Adrenal gland (tissue), 12 donors: ENCODE measurements around the gene MPC1. TPM values are rescaled to one million over a fixed set of nuclear protein-coding genes. Genes with fewer than 3 reads are reported as not detected.

Experiments used
- DNase-seq, 7 donors: peaks; one replicate each; pipeline ENCODE4 v3.0.0-alpha.2; 2019 to 2020
- H3K27ac ChIP-seq, 5 donors: fragments of 200-600 bp; sonication (generic) in 4 of 5; 1 replicate in 3 of 5; 2 replicates in 2 of 5; pipeline versions ENCODE4 v1.5.1 to v1.8.0; 2016 to 2020; ENCODE audit warnings: mild to moderate bottlenecking in 1 of 5
- H3K27me3 ChIP-seq: fragments of 200-600 bp; 2 replicates; pipeline ENCODE4 v1.8.0; 2021
- H3K36me3 ChIP-seq, 2 donors: fragments of 200-600 bp; replicated peaks in 1 of 2; 1 replicate in 1 of 2; 2 replicates in 1 of 2; pipeline versions ENCODE4 v1.5.1 to v1.8.0; 2018 to 2022
- H3K4me1 ChIP-seq, 2 donors: fragments of 200-600 bp; replicated peaks in 1 of 2; 1 replicate in 1 of 2; 2 replicates in 1 of 2; pipeline versions ENCODE4 v1.5.1 to v1.8.0; 2018 to 2021
- H3K4me3 ChIP-seq, 4 donors: fragments of 200-600 bp; sonication (generic) in 3 of 4; one replicate each; pipeline ENCODE4 v1.5.1; 2016 to 2018
- H3K9me3 ChIP-seq, 3 donors: fragments of 200-600 bp; sonication (generic) in 1 of 3; replicated peaks in 1 of 3; 1 replicate in 2 of 3; 2 replicates in 1 of 3; pipeline versions ENCODE4 v1.5.1 to v1.8.0; 2016 to 2021
- POLR2A ChIP-seq, 2 donors: fragments of 450-650 bp; IDR thresholded peaks; one replicate each; pipeline ENCODE4 v1.6.1; 2017; ENCODE audit warnings: antibody characterized with exemption in 2 of 2, mild to moderate bottlenecking in 2 of 2, moderate library complexity in 1 of 2
- WGBS, 4 donors: extraction: QIAGEN DNeasy Blood & Tissue Kit in 2 of 4; methylation state at CpG; one replicate each; pipeline versions ENCODE4 v1.1.5 to v1.1.7; 2013 to 2017; 5-methylcytosine and 5-hydroxymethylcytosine counted together
- intact Hi-C, 2 donors: fragments of 100-400 bp; cut with DNase I; formaldehyde crosslinking; loops; one replicate each; pipeline versions ENCODE4 v1.14.1 to v1.15.0; 2022 to 2023
- polyA plus RNA-seq, 3 donors: library from polyadenylated mRNA; stranded (reverse); fragments of 200-250 nt in 2 of 3; fragments of 350-450 nt in 1 of 3; fragmentation: Illumina TruSeq in 1 of 3; extraction: RNeasy Lipid Tissue Mini Kit (QIAGEN cat#74804) in 1 of 3; gene quantifications; one replicate each; pipeline ENCODE4 v1.2.3, GENCODE V29; 2013 to 2014
- total RNA-seq, 9 donors: library from RNA; depleted of rRNA in 4 of 9; stranded (reverse); fragments of >200 nt in 4 of 9; fragments of 120-200 nt in 1 of 9; fragmentation: NEBNext Ultra II Directional in 1 of 9; extraction: Animal tissue kit (Norgen Biotek cat#: 25700) in 1 of 9; gene quantifications; one replicate each; pipeline versions ENCODE4 v1.1.0 to v1.2.4, GENCODE V29; 2013 to 2023
- TF ChIP-seq, protein P1 (sequence below), 6 experiments: fragments of 450-650 bp in 4 of 6; fragments of 200-600 bp in 2 of 6; sonication (generic) in 1 of 6; IDR thresholded peaks; 1 replicate in 5 of 6; 2 replicates in 1 of 6; pipeline versions ENCODE4 v1.5.1 to v1.8.0; 2016 to 2021; ENCODE audit warnings: antibody characterized with exemption in 6 of 6, mild to moderate bottlenecking in 2 of 6, moderate library complexity in 1 of 6
- donor health status: healthy with polysubstance abuse.
- donor health status: Bipolar disorder and iron deficiency.
- donor health status: DM: yes; HTN: yes; CAD: no.
- donor health status: DM: no; HTN: no; CAD: no.
- donor health status: DM: no; HTN: no; CAD: no.
- donor health status: DM: yes; HTN: yes; CAD: no.

The MPC1 gene
- total and polyA plus RNA-seq, 12 donors = 22.8 to 76.9 (median 46.0) TPM

DNA sequence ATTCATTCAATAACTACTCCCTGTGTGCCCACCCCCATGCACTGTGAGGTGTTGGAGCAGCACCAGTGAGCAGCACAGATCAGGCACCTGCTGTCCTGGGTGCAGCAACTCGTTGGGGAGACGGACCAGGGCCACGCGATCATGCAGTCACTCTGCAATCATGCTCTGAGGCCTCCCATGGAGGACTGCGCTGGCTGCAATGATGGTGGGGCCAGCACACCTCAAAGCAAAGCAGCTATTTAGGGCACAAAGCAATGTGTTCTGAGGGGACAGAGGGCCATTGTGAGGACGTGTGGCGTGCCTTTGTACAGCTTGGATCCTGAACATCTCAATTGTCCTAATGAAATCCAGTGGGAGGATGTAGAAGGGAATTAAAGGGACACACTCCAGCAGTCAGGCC is 41.0 kb upstream of the MPC1 start:
- TF ChIP-seq, protein P1, sequence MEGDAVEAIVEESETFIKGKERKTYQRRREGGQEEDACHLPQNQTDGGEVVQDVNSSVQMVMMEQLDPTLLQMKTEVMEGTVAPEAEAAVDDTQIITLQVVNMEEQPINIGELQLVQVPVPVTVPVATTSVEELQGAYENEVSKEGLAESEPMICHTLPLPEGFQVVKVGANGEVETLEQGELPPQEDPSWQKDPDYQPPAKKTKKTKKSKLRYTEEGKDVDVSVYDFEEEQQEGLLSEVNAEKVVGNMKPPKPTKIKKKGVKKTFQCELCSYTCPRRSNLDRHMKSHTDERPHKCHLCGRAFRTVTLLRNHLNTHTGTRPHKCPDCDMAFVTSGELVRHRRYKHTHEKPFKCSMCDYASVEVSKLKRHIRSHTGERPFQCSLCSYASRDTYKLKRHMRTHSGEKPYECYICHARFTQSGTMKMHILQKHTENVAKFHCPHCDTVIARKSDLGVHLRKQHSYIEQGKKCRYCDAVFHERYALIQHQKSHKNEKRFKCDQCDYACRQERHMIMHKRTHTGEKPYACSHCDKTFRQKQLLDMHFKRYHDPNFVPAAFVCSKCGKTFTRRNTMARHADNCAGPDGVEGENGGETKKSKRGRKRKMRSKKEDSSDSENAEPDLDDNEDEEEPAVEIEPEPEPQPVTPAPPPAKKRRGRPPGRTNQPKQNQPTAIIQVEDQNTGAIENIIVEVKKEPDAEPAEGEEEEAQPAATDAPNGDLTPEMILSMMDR (IDR thresholded peaks at IDR 0.05) = no peak
- no peak for TF ChIP-seq POLR2A (IDR thresholded peaks at IDR 0.05)
- H3K27ac ChIP-seq = no peak overlapping the region
- DNase-seq = no peak
- no peak overlapping the region for H3K4me3 ChIP-seq
- H3K4me1 ChIP-seq = no peaks in the 10 kb centered on the region
- no peaks in the 10 kb centered on the region for H3K36me3 ChIP-seq
- intact Hi-C loops = no loop called here
- 84 to 94% (median 91%) methylated on average over 3 to 7 of the region's 7 CpGs for WGBS, 4 donors
- H3K9me3 ChIP-seq = no peaks in the 10 kb centered on the region
- no peaks in the 10 kb centered on the region for H3K27me3 ChIP-seq

DNA sequence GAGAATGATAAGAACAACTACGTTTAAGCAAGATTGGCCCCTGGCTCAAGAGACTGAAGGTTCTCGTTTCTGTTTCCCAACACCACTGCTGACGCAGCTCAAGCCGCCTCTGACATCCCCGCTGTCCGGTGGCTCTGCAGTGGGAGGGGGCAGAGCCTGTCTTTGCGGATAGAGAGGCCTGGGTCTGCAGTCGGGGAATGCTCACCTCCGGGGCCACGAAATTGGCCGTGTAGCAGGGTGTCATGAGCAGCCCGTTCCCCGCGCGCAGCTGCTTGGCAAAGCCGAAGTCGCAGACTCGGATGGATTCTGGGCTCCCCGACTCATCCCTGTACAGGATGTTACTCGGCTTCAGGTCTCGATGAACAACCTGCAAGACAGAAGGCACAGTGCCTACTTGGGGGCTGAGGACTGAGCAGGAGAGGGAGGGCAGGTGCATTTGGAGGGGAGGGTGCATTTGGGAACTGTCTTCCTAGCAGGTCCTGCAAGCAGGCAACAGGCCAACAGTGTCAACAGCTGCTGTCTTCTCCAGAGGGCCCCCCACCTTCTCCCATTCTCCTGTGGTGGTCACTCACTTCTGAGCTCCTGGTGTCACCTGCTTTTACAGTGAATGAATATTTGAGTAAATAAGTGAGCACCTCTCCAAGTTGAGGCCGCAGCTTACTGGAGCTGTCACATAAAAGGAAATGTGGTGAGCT is 40.5 kb upstream of the MPC1 start:
- H3K27me3 ChIP-seq = no peaks in the 10 kb centered on the region
- H3K36me3 ChIP-seq = no peaks in the 10 kb centered on the region
- DNase-seq = no peak
- H3K4me1 ChIP-seq = no peaks in the 10 kb centered on the region
- no peak overlapping the region for H3K4me3 ChIP-seq
- 92 to 96% (median 94%) methylated on average over 16 to 22 of the region's 22 CpGs for WGBS, 4 donors
- no peaks in the 10 kb centered on the region for H3K9me3 ChIP-seq
- TF ChIP-seq, protein P1 (IDR thresholded peaks at IDR 0.05) = no peak
- TF ChIP-seq POLR2A (IDR thresholded peaks at IDR 0.05) = no peak
- intact Hi-C loops = no loop called here
- no peak overlapping the region for H3K27ac ChIP-seq

DNA sequence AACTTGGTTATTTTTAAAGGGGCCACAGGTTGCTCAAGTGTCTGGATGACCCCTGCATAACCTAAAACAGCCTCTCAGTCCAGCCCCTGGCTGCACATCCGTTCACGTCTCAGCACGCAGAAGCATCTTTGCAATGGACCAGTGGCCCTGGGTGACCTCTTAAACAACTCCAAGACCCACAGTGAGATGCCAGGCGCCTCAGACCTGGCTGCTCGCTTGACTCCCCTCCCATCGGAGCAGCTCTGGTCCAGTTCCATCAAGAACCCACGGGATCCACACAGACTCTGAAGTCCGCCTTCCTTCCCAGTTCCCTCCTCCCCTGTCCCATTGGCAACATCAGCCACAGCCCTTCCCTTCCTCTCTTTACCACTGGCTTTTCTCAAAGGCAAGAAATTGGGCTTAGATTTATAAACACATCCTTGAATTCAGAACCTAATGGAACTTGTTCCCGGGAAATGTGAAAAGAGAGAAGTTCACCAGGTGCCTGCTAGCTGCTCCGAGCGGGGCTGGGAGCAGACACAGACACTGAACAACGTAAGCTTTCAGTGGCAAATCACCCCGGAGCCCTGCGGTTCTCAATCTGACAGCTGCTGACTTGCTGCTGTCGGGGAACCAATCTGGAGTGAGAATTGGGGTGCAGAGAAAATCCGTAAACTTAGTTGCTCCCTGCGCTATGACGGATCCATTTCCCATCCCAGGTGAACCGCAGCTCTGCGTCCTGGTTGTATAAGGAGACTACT is 39.6 kb upstream of the MPC1 start:
- intact Hi-C loops = no loop called here
- H3K36me3 ChIP-seq = peaks cover 0 to 4% of the 10 kb centered on the region in 2 donors

DNA sequence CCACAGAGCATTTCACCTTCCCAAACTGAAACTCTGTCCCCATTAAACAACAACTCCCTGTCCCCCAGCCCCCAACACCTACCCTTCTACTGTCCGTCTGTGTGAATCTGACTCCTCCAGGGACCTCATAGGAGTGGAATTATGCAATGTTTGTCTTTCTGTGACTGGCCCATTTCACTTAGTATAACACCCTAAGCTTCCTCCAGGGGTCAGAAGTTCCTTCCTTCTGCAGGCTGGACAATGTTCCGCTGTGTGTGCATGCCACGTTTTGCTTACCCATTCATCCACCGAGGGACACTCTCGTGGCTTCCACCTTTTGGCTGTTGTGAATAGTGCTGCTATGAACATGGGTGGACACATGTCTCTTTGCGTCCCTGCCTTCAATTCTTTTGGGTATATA is 37.6 kb upstream of the MPC1 start:
- no peak for DNase-seq
- Histone ChIP-seq H3K36me3 (peaks cover 0 to 4% of the 10 kb centered on the region in 2 donors), H3K27me3 (no peaks in the 10 kb centered on the region), H3K27ac (no peak overlapping the region), H3K4me1 (no peaks in the 10 kb centered on the region), H3K9me3 (no peaks in the 10 kb centered on the region), H3K4me3 (no peak overlapping the region)
- no peak for TF ChIP-seq POLR2A (IDR thresholded peaks at IDR 0.05)
- TF ChIP-seq, protein P1 (IDR thresholded peaks at IDR 0.05) = peak in 1 of 6 experiments; percentile 11
- intact Hi-C loops = no loop called here
- WGBS, 4 donors = 55 to 70% (median 61%) methylated on average over 6 of the region's 6 CpGs

More for the DNA sequence above, 39.6 kb upstream of the MPC1 start:
- Histone ChIP-seq H3K27me3 (no peaks in the 10 kb centered on the region), H3K27ac (no peak overlapping the region), H3K4me3 (no peak overlapping the region), H3K9me3 (no peaks in the 10 kb centered on the region), H3K4me1 (no peaks in the 10 kb centered on the region)
- 93 to 96% (median 95%) methylated on average over 17 to 20 of the region's 20 CpGs for WGBS, 4 donors
- TF ChIP-seq, protein P1 (IDR thresholded peaks at IDR 0.05) = no peak
- no peak for TF ChIP-seq POLR2A (IDR thresholded peaks at IDR 0.05)
- DNase-seq = no peak
